SK-N-SH treated with all-trans-retinoic acid at 6 μM for 48 hours (cell line): ENCODE data around the gene EN2.

ENCODE experiments used
- ATAC-seq: fragments of 200-7000 bp; cut with Tn5 transposase; 3 replicates; pipeline ENCODE4 v1.9.1; 2020; ENCODE audit warnings: mild to moderate bottlenecking, moderate library complexity
- ARNTL ChIP-seq: fragments of 450-650 bp; formaldehyde crosslinking; IDR thresholded peaks from 2 replicates; pipeline ENCODE4 v1.5.0; 2020; ENCODE audit warnings: low read depth, mild to moderate bottlenecking, moderate library complexity, borderline replicate concordance
- BACH2 ChIP-seq: fragments of 250-450 bp; sonication (Bioruptor Pico); IDR thresholded peaks from 2 replicates; pipeline ENCODE4 v1.9.0; 2021; ENCODE audit warnings: mild to moderate bottlenecking, borderline replicate concordance
- CSDC2 ChIP-seq: fragments of 250-450 bp; sonication (Bioruptor Pico); IDR thresholded peaks from 2 replicates; pipeline ENCODE4 v1.5.0; 2020; ENCODE audit warnings: mild to moderate bottlenecking, moderate library complexity
- CSRNP3 ChIP-seq: fragments of 250-450 bp; sonication (Bioruptor Pico); IDR thresholded peaks from 2 replicates; pipeline ENCODE4 v1.5.1; 2021; ENCODE audit warnings: mild to moderate bottlenecking, moderate library complexity
- ESRRG ChIP-seq: fragments of 250-450 bp; sonication (Bioruptor Pico); IDR thresholded peaks from 2 replicates; pipeline ENCODE4 v1.6.1; 2021; ENCODE audit warnings: mild to moderate bottlenecking
- GLIS3 ChIP-seq: fragments of 250-450 bp; sonication (Bioruptor Pico); IDR thresholded peaks from 2 replicates; pipeline ENCODE4 v1.5.0; 2020; ENCODE audit warnings: mild to moderate bottlenecking, moderate library complexity
- PATZ1 ChIP-seq: fragments of 250-450 bp; sonication (Bioruptor Pico); IDR thresholded peaks from 2 replicates; pipeline ENCODE4 v1.8.0; 2020; ENCODE audit warnings: mild to moderate bottlenecking, moderate library complexity, borderline replicate concordance
- PPARA ChIP-seq: fragments of 250-450 bp; sonication (Bioruptor Pico); IDR thresholded peaks from 2 replicates; pipeline ENCODE4 v1.5.0; 2020; ENCODE audit warnings: mild to moderate bottlenecking, borderline replicate concordance
- RARB ChIP-seq: fragments of 250-450 bp; sonication (Bioruptor Pico); IDR thresholded peaks from 2 replicates; pipeline ENCODE4 v1.8.0; 2021; ENCODE audit warnings: mild to moderate bottlenecking, moderate library complexity
- TCF4 ChIP-seq: fragments of 250-450 bp; sonication (Bioruptor Pico); IDR thresholded peaks from 2 replicates; pipeline ENCODE4 v1.8.0; 2021; ENCODE audit warnings: mild to moderate bottlenecking, moderate library complexity, borderline replicate concordance
- TOX ChIP-seq: fragments of 250-450 bp; sonication (Bioruptor Pico); IDR thresholded peaks from 2 replicates; pipeline ENCODE4 v1.8.0; 2021; ENCODE audit warnings: mild to moderate bottlenecking, moderate library complexity, borderline replicate concordance
- TSHZ2 ChIP-seq: fragments of 250-450 bp; sonication (Bioruptor Pico); IDR thresholded peaks from 2 replicates; pipeline ENCODE4 v1.5.0; 2020; ENCODE audit warnings: mild to moderate bottlenecking, moderate library complexity
- ZC3H10 ChIP-seq: fragments of 250-450 bp; sonication (Bioruptor Pico); IDR thresholded peaks from 2 replicates; pipeline ENCODE4 v1.5.1; 2021; ENCODE audit warnings: mild to moderate bottlenecking, moderate library complexity
- ZFP3 ChIP-seq: fragments of 250-450 bp; sonication (Bioruptor Pico); IDR thresholded peaks from 2 replicates; pipeline ENCODE4 v1.5.0; 2020; ENCODE audit warnings: mild to moderate bottlenecking, moderate library complexity
- ZFP30 ChIP-seq: fragments of 450-650 bp; formaldehyde crosslinking; IDR thresholded peaks from 2 replicates; pipeline ENCODE4 v1.5.0; 2022; ENCODE audit warnings: mild to moderate bottlenecking, moderate library complexity
- ZNF565 ChIP-seq: fragments of 450-650 bp; formaldehyde crosslinking; conservative IDR thresholded peaks from 2 replicates; pipeline ENCODE4 v1.5.0; 2020; ENCODE audit warnings: low read depth, mild to moderate bottlenecking, moderate library complexity
- ZNF70 ChIP-seq: fragments of 450-650 bp; formaldehyde crosslinking; IDR thresholded peaks from 2 replicates; pipeline ENCODE4 v1.5.0; 2020; ENCODE audit warnings: mild to moderate bottlenecking, moderate library complexity
- ZNF8 ChIP-seq: fragments of 450-650 bp; formaldehyde crosslinking; IDR thresholded peaks from 2 replicates; pipeline ENCODE4 v1.5.0; 2020; ENCODE audit warnings: mild to moderate bottlenecking, moderate library complexity
- TF ChIP-seq, protein P1 (sequence below): fragments of 250-450 bp; sonication (Bioruptor Pico); IDR thresholded peaks from 2 replicates; pipeline ENCODE4 v1.5.1; 2020; ENCODE audit warnings: low read depth, mild to moderate bottlenecking, moderate library complexity
- TF ChIP-seq, protein P2 (sequence below): fragments of 250-450 bp; sonication (Bioruptor Pico); IDR thresholded peaks from 2 replicates; pipeline ENCODE4 v1.8.0; 2021; ENCODE audit warnings: low read depth, mild to moderate bottlenecking, moderate library complexity, borderline replicate concordance

The EN2 gene

GRCh38 chr7:155418304-155418703 is 39.6 kb upstream of the EN2 start (continued):
- no peak for TF ChIP-seq PATZ1 (CRISPR knock-in tag)
- TF ChIP-seq ESRRG (CRISPR knock-in tag), result no peak
- TF ChIP-seq ZFP30 (CRISPR knock-in tag), result no peak
- no peak for TF ChIP-seq GLIS3
- TF ChIP-seq TCF4 (CRISPR knock-in tag), result no peak
- TF ChIP-seq TOX (CRISPR knock-in tag), result no peak
- TF ChIP-seq ZNF565 (CRISPR knock-in tag), result no peak
- no peak for TF ChIP-seq ZFP3 (CRISPR knock-in tag)
- TF ChIP-seq ZNF8 (CRISPR knock-in tag), result no peak
- TF ChIP-seq PPARA, result no peak
- no peak for TF ChIP-seq ARNTL (CRISPR knock-in tag)
- no peak for TF ChIP-seq BACH2
- no peak for TF ChIP-seq RARB (CRISPR knock-in tag)

DNA sequence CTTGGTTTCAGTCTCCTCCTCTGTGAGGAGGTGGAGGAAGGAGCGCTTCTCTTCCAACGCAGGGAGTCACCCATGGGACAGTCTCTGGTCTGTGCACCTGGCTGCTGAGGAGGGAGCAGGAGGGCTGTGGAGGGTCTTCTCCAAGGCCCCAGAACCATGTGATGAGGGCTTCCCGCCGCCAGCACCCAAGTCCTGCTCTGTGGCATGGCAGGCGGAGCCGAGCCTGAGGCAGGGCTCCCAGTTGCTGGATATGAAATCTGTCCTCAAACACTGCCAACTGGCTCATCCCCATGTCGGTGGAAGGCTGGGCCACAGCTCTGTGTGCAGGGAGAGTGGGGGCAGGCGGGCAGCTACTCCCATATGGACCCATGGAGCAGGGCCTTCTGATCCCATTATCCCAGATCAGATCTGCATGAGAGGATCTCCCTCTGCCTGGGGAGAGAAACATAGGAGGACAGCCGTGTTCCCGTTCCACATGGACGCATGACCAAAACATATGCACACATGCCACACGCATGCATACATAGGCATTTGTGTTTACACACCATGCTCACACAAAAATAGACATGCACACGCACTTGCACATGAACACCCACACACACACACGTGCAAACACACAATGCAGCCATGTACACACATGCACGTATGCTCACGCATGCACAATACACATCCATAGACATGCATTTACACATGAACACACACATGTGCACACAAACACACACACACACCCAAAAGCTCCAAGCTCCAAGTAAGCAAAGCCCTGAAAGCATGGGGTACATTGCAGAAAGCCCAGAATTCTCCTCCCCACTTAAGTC is 38.8 kb upstream of the EN2 start:
- no peak for ATAC-seq
- no peak for TF ChIP-seq ZFP30 (CRISPR knock-in tag)
- TF ChIP-seq RARB (CRISPR knock-in tag), result no peak
- TF ChIP-seq TCF4 (CRISPR knock-in tag), result no peak
- TF ChIP-seq, protein P1, sequence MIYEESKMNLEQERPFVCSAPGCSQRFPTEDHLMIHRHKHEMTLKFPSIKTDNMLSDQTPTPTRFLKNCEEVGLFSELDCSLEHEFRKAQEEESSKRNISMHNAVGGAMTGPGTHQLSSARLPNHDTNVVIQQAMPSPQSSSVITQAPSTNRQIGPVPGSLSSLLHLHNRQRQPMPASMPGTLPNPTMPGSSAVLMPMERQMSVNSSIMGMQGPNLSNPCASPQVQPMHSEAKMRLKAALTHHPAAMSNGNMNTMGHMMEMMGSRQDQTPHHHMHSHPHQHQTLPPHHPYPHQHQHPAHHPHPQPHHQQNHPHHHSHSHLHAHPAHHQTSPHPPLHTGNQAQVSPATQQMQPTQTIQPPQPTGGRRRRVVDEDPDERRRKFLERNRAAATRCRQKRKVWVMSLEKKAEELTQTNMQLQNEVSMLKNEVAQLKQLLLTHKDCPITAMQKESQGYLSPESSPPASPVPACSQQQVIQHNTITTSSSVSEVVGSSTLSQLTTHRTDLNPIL (CRISPR knock-in tag), result no peak
- TF ChIP-seq GLIS3, result no peak
- TF ChIP-seq TOX (CRISPR knock-in tag), result no peak
- no peak for TF ChIP-seq PATZ1 (CRISPR knock-in tag)
- TF ChIP-seq BACH2, result no peak
- TF ChIP-seq ZNF8 (CRISPR knock-in tag), result no peak
- no peak for TF ChIP-seq CSDC2
- TF ChIP-seq ARNTL (CRISPR knock-in tag), result no peak
- TF ChIP-seq TSHZ2, result no peak
- no peak for TF ChIP-seq ZC3H10 (CRISPR knock-in tag)
- no peak for TF ChIP-seq ZFP3 (CRISPR knock-in tag)
- no peak for TF ChIP-seq ZNF565 (CRISPR knock-in tag)

- no peak for ATAC-seq
- TF ChIP-seq BACH2 (no peak), PATZ1 (CRISPR knock-in tag) (no peak), ZNF70 (CRISPR knock-in tag) (no peak), CSDC2 (no peak), TOX (CRISPR knock-in tag) (no peak), PPARA (no peak), ARNTL (CRISPR knock-in tag) (no peak), CSRNP3 (CRISPR knock-in tag) (no peak), ZNF565 (CRISPR knock-in tag) (no peak), TCF4 (CRISPR knock-in tag) (no peak), ESRRG (CRISPR knock-in tag) (no peak)
- TF ChIP-seq, protein P2, sequence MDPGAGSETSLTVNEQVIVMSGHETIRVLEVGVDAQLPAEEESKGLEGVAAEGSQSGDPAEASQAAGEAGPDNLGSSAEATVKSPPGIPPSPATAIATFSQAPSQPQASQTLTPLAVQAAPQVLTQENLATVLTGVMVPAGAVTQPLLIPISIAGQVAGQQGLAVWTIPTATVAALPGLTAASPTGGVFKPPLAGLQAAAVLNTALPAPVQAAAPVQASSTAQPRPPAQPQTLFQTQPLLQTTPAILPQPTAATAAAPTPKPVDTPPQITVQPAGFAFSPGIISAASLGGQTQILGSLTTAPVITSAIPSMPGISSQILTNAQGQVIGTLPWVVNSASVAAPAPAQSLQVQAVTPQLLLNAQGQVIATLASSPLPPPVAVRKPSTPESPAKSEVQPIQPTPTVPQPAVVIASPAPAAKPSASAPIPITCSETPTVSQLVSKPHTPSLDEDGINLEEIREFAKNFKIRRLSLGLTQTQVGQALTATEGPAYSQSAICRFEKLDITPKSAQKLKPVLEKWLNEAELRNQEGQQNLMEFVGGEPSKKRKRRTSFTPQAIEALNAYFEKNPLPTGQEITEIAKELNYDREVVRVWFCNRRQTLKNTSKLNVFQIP, result no peak
- TF ChIP-seq, protein P1 (CRISPR knock-in tag), result no peak
Measured at GRCh38 chr7:155420116-155420515, 37.8 kb upstream of the EN2 start.
